Stimulated activated CD4-positive, alpha-beta T cell treated with anti-CD3 and anti-CD28 coated beads, Interleukin-15, amount 100 ng/mL, for 48 hours (primary cell): Measurements from ENCODE around the gene DEDD2.

Experiments used
- DNase-seq, 2 donors: peaks; one replicate each; pipeline ENCODE4 v3.0.0-alpha.2; 2020; ENCODE audit warnings: low read depth in 2 of 2

DEDD2 gene

GRCh38 chr19:42173695-42174094 is 43.8 kb downstream of the DEDD2 start:
- DNase-seq: no peak

- no peak for DNase-seq
These were observed 45.2 kb downstream of the DEDD2 start for GRCh38 chr19:42172261-42172660.

GRCh38 chr19:42170715-42171114 is 46.8 kb downstream of the DEDD2 start:
- DNase-seq: no peak

GRCh38 chr19:42169486-42170413 is 47.7 kb downstream of the DEDD2 start:
- no peak for DNase-seq

GRCh38 chr19:42168206-42168605 is 49.3 kb downstream of the DEDD2 start:
- DNase-seq: no peak

- no peak for DNase-seq
These were observed 51.2 kb downstream of the DEDD2 start for GRCh38 chr19:42166316-42166715.

GRCh38 chr19:42165146-42165545 is 52.3 kb downstream of the DEDD2 start:
- DNase-seq: no peak

- DNase-seq: no peak
These were observed 55.7 kb downstream of the DEDD2 start for GRCh38 chr19:42161616-42162263.

- DNase-seq: no peak
These were observed 57.5 kb downstream of the DEDD2 start for GRCh38 chr19:42159942-42160341.

- no peak for DNase-seq
These were observed 58.6 kb downstream of the DEDD2 start for GRCh38 chr19:42158926-42159325.

GRCh38 chr19:42156571-42156970 is 60.9 kb downstream of the DEDD2 start:
- DNase-seq: no peak

GRCh38 chr19:42155796-42156195 is 61.7 kb downstream of the DEDD2 start:
- DNase-seq: no peak

GRCh38 chr19:42154471-42155323 is 62.8 kb downstream of the DEDD2 start:
- DNase-seq: no peak

- DNase-seq: no peak
These were observed 63.6 kb downstream of the DEDD2 start for GRCh38 chr19:42153672-42154433.

- DNase-seq: no peak
These were observed 64.4 kb downstream of the DEDD2 start for GRCh38 chr19:42152910-42153671.

GRCh38 chr19:42151782-42152684 is 65.4 kb downstream of the DEDD2 start:
- DNase-seq: no peak

- DNase-seq: no peak
These were observed 66.5 kb downstream of the DEDD2 start for GRCh38 chr19:42150911-42151361.

GRCh38 chr19:42150364-42150763 is 67.1 kb downstream of the DEDD2 start:
- DNase-seq: no peak

GRCh38 chr19:42149447-42150202 is 67.9 kb downstream of the DEDD2 start:
- no peak for DNase-seq
